GM19328 (cell line): ENCODE measurements around the gene C15orf40.
A peak's percentile ranks its signal among the peaks of the same experiment; 100 is the strongest.
"Not testable (repeated sequence)": the region's sequence is repeated elsewhere in the genome, so short reads cannot be mapped to it uniquely, and the experiment has no call there.

ENCODE experiments used
- ATAC-seq: cut with Tn5 transposase; IDR thresholded peaks from one replicate; pipeline ENCODE4 v1.9.1; 2021; ENCODE audit warnings: mild to moderate bottlenecking, moderate library complexity; ENCODE audit not compliant: unreplicated experiment

C15orf40 gene

DNA sequence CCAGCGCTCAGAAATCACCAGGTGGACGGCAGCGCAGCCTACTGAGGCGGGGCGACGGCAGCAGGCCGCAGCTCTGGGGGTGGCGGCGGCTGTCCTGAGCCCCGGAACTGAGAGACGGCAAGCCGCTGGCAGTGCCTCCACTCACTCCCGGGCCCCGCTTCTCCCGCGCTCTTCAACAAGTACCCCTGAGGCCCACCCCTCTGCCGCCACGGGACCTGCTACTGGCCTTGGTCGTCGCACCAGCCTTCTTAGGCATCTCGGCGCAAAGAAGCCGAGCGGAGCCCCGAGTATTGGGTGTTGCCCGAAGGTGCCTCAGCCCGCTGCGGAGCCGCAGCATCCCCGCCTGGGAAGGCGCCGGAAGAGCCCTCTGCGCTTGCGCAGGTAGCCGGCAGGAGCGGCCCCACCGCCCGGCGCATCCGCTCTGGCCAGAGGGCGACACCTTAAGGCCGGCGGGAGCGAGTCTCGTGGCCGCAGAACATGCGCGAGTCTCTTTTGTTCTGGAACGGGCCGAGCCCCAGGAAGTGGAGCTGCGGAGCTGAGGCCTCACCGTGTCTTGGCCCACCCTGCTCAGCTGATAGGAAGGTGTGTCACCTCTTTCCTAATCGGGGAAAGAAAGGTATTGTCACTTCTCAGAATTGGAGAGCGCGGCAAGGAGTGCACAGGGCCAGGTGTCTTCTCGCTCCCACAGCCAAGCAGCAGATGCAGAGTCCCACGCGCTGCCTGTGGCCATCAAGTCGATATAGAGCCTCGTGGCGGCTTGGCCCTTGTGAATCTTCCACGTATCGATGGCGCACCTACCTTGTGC lies at the start of gene C15orf40:
Gene C15orf40, minus strand, starts transcription at position 369 of the 805 bp plus-strand sequence. Its CDS starts 32 bp downstream, at position 337.
- ATAC-seq, result peak; percentile 84

DNA sequence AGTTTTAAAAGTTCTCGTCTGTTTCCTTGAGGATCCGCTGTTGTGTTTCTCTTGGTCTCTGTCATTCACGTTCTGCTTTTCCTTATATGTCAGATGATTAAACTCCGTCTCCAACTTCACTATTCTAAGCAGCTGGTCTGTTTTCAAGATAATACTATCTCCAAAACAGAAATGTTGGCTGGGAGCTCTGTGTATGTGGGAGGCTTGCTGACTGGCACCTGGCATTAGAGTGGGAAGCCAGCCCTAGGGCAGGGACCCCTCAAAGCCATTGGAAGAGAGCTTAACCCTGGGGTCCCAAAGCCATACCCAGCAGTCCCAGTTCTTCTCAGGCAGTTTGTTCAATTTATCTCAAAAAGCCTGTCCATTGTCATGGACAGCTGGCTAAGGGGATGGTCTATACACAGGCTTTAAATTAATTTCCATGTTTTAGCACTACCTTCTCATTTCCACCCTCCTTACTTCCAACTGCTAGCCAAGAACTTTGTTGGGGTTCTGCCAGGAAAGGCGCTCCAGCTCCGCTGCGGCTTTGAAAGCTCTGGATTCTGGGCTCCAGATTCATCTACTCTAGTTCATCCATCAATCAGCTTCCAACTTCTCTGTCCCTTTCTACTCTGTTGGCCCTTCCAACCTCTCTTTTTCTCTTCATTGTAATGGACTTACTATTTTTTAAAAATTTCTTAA lies 46.4 kb upstream of the C15orf40 start:
- no peak for ATAC-seq

DNA sequence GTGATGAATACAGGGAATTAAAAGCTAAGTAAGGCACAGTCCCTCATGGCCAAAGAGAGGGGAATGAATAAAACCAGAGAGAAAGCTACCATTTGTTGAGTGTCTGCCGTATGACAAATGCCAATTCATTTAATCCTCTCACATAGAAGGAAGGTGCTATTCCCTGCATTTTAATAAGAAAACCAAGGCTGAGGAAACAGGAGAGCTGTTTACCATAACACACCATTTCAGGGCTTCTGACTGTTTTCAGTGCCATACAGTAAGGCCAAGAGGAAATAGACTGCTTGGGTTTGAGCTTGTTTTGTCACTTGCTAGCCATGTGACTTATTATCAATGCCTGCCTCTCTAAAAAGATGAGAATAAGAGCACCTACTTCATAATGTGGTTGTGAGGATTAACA lies 45.6 kb upstream of the C15orf40 start:
- ATAC-seq, result no peak

DNA sequence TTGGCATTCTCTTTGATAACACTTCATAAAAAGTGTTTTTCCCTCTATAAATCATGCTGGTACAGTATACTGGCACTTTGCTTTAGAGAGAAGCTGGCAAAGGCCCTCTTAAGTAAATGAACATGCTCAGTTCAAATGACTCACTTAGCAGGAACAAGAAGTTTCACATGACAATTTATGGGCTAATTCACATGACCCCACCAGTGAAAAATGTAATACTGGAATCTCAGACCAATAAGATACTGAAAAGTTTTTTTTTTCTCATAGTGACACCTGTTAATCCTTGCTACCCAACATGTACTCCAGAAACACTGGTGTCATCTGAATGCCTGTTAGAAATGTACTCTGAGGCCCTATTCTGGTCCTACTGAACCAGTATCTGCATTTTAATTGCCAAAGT lies 41.7 kb upstream of the C15orf40 start:
- ATAC-seq, result no peak

DNA sequence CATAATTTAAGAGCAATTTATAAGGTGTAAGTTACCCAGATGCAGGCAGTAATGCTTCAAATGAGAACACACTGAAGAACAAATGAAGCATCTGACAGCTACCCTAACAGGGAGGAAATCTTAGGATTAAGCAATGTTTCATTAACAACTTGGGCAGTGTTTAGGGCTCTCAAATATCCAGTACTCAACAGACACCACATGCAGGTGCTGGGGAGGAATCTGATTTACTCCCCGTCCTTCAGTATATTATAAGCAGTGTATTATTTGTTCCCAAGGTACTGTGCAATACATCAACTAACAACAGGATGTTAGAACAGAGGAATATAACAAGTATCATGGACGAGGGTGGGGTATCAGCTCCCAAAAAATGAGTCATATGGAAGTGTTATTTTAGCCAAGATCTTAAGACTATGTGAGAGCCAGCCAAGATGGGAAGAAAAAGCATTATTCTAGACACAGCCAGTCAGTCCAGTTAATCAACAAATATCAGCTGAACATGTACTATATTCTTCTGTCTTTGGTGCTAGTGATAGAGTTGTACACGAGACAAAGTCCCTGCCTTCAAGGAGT lies 35.2 kb upstream of the C15orf40 start:
- no peak for ATAC-seq

DNA sequence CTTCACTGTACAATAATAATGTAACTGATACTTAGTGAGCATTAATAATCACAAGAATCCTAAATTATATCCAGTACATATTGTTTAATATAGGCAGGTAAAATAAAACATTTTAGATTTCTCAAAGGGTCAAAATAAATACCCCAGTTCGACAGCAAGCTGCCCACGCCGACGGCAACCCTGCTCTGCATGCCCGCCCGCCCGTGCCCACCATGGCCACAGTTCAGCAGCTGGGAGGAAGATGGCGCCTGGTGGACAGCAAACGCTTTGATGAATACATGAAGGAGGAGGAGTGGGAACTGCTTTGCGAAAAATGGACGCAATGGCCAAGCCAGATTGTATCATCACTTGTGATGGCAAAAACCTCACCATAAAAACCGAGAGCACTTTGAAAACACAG lies 32.7 kb upstream of the C15orf40 start:
- no peak for ATAC-seq

DNA sequence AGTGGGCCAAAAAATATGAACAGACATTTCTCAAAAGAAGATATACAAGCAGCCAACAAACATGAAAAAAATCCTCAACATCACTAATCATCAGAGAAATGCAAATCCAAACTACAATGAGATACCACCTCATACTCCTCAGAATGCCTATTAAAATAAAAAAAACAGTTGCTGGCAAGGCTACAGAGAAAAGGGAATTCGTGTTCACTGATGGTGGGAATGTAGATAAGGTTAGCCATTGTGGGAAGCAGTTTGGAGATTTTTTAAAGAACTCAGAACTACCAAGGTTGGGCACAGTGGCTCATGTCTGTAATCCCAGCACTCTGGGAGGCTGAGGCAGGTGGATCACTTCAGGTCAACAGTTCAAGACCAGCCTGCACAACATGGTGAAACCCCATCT lies 27.8 kb upstream of the C15orf40 start:
- no peak for ATAC-seq

DNA sequence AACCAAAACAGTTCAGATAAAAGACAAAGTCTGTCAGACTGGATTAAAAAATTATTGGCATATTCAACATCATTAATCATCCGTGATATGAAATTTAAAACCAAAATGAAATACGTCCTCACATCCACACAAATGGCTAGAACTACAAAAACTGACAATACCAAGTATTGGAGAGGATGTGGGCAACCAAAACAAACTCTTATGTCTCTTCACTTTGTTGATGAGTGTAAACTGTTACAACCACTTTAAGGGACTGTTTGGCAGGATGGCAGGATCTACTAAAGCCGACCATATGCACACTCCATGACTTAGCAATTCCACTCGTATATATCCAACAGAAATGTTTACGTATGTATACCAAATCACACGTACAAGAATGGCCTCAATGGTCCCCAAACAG lies 24.8 kb upstream of the C15orf40 start:
- no peak for ATAC-seq

DNA sequence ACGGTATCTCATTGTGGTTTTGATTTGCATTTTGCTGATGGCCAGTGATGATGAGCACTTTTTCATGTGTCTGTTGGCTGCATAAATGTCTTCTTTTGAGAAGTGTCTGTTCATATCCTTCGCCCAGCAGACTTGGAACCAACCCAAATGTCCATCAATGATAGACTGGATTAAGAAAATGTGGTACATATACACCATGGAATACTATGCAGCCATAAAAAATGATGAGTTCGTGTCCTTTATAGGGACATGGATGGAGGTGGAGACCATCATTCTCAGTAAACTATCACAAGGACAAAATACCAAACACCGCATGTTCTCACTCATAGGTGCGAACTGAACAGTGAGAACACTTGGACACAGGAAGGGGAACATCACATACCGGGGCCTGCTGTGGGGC lies 19.8 kb upstream of the C15orf40 start:
- not testable (repeated sequence) for ATAC-seq

DNA sequence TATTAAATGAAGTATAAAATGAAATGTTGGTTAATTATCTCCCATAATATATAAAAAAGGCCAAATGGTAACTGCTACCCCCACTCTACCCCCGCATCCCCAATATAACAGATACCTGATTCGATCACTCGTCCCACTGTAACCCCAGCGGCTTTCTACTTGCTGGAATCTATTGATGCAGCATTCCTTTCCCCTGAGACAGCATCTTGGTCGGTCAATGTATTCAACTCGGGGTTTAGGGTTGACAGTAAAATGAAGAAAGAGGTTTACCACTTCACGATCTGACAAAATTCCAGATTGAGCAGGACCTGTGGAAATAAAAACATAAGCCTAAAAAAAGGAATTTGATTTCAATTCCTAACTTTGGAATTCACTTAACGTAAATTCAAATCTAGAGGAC lies 18.6 kb upstream of the C15orf40 start:
- ATAC-seq, result no peak

DNA sequence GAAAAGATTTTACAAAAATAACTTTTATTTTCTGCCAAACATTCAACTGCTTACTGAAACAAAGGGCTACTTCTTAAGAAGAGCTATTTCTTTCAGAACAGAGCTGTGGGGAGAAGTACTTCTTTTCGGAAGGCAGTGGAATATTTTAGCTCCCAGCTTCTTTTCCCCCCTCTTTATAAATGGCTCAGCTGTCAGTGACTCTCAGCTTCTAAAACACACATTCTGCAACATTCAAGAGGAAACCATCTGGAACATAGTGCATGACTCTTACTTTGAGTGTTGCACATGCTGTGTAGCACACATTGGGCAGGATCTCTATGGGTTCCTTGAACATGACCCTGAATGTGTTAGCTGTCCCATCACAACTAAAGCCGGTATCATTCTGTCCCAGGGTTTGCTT lies 7.0 kb upstream of the C15orf40 start:
- ATAC-seq, result no peak

DNA sequence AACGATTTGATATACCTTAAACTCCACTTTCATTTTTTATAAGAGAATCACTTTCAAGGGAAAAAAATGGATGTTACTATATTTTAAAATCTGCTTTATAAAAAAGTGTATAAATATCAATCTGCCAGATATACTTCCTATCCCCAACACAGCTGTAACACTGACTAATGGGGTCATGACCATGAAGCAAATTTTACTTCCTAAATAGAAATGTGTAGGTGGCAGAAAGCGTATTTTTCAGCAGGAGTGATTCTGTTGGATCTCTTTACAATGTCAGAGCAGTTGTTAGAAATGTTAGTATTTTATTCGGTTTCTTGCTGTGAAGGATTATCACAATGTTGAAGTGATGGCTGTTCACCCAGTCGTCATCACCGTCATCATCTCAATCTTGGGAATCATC lies 5.5 kb upstream of the C15orf40 start:
- no peak for ATAC-seq

DNA sequence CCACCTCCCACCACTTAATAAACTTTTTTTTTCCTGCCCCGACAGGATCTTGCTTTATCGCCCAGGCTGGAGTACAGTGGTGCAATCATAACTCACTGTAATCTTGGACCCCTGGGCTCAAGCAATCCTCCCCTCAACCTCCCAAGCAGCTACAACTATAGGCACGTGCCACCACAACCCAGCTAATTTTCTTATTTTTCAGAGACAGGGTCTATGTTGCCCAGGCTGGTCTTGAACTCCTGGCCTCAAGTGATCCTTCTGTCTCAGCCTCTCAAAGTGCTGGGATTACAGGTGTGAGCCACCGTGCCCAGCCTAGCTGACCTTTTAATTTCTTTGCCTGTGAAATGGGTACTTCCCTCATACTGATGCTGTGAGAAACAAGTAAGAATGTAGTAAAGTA lies 3.9 kb upstream of the C15orf40 start:
- no peak for ATAC-seq

DNA sequence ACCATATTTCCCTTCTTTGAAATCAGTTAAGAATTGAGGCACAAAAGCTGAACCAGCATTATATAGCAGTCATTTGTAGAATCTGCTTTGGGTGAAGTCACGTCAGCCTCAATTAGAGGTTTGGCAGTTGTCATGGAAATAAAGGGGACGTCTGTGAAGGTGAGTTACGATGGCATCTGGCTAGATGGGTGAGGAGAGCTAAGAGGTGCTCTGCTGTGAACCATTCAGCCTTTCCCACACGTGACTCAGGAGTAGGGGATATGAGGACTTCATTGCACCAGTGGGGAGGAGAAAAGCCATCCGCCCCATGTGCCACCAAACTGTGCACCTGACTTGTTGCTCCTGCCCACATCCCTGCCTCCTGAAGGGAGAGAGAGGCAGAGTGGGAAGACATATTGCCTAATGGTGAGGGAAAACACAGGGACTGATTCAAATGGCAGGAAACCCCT lies 2.8 kb upstream of the C15orf40 start:
- no peak for ATAC-seq

DNA sequence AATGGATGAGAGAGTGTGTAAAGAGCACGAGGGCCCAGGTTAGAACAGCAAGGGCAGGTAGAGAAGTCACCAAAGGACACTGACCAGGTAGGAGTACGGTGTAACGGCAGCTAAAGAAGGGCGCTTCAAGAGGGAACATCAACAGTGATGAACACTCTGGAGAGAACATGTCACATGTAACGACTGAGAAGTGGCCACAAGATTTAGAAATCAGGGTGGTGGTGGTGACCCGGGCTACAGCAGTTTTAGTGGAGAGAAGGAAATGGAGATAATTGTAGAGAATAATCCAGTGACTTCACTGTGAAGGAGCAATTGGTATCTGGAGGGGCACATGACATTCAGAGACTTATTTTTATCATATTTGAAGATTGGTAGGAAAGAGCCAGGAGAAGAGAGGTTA lies 1.2 kb upstream of the C15orf40 start:
- no peak for ATAC-seq

DNA sequence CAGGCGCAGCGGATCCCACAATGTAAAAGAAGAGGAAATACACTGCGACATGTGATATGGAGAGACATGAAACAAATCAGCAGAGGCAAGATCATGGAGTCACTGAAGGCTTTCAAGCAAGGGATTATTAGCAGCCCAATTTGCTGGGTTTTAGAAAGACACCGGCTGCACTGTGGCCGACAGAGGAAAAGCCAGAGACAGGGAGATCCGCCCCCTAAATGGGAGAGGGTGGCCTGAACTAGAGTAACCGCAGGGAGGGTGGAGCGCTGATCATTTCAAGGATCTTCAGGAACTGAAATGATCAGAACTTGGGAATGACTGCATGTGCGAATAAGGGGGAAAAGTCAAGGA lies 612 bp upstream of the C15orf40 start:
- ATAC-seq, result no peak

DNA sequence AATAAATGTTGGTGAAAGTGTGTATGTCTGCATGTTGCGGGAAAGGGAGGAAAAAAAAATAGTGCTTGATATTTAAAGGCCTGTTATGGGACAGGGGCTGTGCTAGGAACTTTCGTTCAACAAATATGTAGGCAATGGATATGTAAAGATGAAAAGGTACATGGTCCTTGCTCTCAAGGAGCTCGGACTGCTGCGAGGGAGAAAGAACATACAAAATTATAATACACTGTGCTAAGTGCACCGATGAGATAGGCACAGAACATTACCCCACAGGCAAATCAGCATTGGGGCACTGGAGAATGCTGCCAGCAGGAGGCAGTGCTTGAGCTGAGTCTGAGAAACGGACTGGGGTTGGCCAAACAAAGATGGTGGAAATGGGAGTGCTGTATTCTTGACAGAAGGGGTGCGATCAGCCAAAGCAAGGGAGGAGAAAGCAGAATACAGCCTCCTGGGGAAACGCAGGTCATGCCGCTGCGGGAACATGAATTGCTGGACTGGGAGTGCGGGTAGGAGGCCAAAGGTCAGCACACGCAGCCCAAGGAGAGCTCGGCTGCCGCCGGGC lies 649 bp downstream of the C15orf40 start:
- ATAC-seq, result peak; percentile 51

DNA sequence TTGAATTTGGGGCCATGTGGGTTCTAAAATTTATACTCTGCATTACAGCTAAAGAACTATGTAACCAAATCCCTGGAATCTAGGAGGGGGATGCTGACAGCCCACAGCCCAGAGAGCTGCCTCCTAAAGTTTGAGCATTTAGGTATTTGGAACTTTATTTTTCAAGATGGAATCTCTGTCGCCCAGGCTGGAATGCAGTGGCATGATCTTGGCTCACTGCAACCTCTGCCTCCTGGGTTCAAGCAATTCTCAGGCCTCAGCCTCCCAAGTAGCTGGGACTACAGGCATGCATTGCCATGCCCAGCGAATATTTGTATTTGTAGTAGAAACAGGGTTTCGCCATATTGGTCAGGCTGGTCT lies 10.8 kb downstream of the C15orf40 start:
- not testable (repeated sequence) for ATAC-seq

DNA sequence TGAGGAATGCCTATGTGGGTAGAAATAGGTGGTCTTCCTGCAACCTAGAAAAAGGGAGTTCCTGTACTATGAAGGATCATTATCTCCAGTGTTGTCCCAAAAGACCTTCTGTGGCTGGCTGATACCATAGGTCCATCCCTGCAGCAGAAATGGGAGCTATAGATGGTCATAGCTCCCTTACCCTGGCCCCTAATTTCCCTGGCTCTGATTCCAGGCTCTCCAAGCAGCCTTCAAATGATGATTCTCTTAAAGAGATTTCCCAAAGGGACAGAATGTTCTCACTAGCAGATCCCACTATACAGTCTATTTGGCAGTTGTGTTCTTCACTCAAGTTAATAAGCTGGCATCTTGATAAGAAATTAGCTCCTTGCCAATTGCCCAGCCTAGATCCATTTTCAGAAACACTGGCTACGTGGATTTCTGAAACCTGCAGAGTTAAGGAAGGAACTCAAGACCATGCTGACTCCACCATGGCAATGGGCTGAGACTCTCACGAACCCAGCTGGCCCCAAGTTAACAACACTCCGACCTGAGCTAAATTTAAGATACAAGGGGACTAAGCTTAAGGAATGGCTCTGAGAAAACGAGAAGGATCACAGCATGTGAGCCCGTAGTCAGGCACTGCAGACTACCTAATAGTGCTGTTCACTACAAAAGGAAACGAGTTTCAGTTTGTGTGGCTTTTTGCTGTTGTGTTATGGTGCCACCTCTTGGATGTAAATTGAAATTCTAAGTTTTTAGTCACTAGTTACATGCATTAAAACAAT lies 11.4 kb downstream of the C15orf40 start:
- peak; percentile 62 for ATAC-seq

DNA sequence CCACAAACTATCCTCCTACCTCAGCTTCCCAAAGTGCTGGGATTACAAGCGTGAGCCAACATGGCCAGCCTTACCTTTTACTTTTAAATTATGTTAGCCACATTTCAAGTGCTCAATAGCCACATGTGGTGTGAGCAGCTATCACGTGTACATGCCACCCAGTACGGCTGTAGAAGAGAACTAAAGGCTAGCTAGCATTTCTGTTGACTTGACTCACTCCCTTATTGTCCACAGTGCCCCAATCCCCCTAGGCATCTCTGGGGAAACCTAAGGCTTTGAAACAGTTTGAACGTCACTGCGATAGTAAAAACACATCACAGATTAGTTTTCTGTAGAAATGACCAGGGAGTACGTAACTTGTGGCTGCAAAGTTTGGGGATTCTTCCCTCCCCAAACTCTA lies 12.0 kb downstream of the C15orf40 start:
- no peak for ATAC-seq

DNA sequence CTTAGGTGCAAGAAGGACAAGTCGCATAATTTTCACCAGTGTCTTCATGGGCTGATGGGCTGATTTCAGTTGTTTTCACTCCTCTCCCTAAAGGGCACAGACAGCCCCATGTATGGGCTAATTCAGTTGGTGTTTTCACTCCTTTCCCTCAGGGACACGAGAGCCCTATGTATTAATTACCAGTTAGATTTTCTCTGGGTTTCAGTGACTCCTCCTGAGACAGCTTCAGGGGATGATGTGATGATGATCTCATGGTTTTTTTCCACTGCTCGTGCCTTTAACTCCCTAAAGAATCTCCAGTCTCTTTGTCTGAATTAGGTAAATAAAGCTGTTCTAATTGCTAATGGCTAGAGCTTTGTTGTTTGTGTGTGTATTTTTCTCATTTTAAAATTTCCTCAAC lies 15.5 kb downstream of the C15orf40 start:
- ATAC-seq, result no peak
